Measurements from ENCODE around the gene HSPB8.

The HSPB8 gene

GRCh38 chr12:119177724-119178380 is 879 bp upstream of the HSPB8 start:
- no peak overlapping the region for H3K4me3 ChIP-seq (replicated peaks; ENCODE audit: low read depth, low read length)
- no peak for TF ChIP-seq CTCF (IDR thresholded peaks at IDR 0.05; ENCODE audit: low read length, missing control alignments)
- DNase-seq (ENCODE audit: low read depth), result no peak

- peak; percentile 68 for DNase-seq (ENCODE audit: low read depth)
- no peak for TF ChIP-seq CTCF (IDR thresholded peaks at IDR 0.05; ENCODE audit: low read length, missing control alignments)
- peak overlapping the region; percentile 67 for H3K4me3 ChIP-seq (replicated peaks; ENCODE audit: low read depth, low read length)
These were observed 747 bp downstream of the HSPB8 start for GRCh38 chr12:119179335-119180021.

GRCh38 chr12:119180380-119181040 is 1.8 kb downstream of the HSPB8 start:
- peak; percentile 67 for DNase-seq (ENCODE audit: low read depth)
- peak overlapping the region; percentile 67 for H3K4me3 ChIP-seq (replicated peaks; ENCODE audit: low read depth, low read length)
- no peak for TF ChIP-seq CTCF (IDR thresholded peaks at IDR 0.05; ENCODE audit: low read length, missing control alignments)

GRCh38 chr12:119181202-119181601 is 2.5 kb downstream of the HSPB8 start:
- peak overlapping the region; percentile 67 for H3K4me3 ChIP-seq (replicated peaks; ENCODE audit: low read depth, low read length)
- DNase-seq (ENCODE audit: low read depth), result no peak
- TF ChIP-seq CTCF (IDR thresholded peaks at IDR 0.05; ENCODE audit: low read length, missing control alignments), result no peak

GRCh38 chr12:119181944-119182343 is 3.2 kb downstream of the HSPB8 start:
- no peak for DNase-seq (ENCODE audit: low read depth)
- no peak overlapping the region for H3K4me3 ChIP-seq (replicated peaks; ENCODE audit: low read depth, low read length)
- no peak for TF ChIP-seq CTCF (IDR thresholded peaks at IDR 0.05; ENCODE audit: low read length, missing control alignments)

GRCh38 chr12:119182701-119183493 is 4.2 kb downstream of the HSPB8 start:
- TF ChIP-seq CTCF (IDR thresholded peaks at IDR 0.05; ENCODE audit: low read length, missing control alignments), result no peak
- no peak overlapping the region for H3K4me3 ChIP-seq (replicated peaks; ENCODE audit: low read depth, low read length)
- DNase-seq (ENCODE audit: low read depth), result peak; percentile 82

Data from fibroblast of pulmonary artery (primary cell).